GM10266 (cell line): Measurements from ENCODE around the gene SLC8A1.

Experiments
- DNase-seq: peaks from one replicate; pipeline ENCODE4 v3.0.0; 2012; ENCODE audit errors: extremely low spot score
- TF ChIP-seq, protein P1 (sequence below): IDR thresholded peaks from 2 replicates; pipeline ENCODE4 v1.5.1; 2012; ENCODE audit warnings: mild to moderate bottlenecking, low read depth; ENCODE audit not compliant: control insufficient read depth, insufficient read depth; ENCODE audit errors: missing control alignments

Gene SLC8A1

DNA sequence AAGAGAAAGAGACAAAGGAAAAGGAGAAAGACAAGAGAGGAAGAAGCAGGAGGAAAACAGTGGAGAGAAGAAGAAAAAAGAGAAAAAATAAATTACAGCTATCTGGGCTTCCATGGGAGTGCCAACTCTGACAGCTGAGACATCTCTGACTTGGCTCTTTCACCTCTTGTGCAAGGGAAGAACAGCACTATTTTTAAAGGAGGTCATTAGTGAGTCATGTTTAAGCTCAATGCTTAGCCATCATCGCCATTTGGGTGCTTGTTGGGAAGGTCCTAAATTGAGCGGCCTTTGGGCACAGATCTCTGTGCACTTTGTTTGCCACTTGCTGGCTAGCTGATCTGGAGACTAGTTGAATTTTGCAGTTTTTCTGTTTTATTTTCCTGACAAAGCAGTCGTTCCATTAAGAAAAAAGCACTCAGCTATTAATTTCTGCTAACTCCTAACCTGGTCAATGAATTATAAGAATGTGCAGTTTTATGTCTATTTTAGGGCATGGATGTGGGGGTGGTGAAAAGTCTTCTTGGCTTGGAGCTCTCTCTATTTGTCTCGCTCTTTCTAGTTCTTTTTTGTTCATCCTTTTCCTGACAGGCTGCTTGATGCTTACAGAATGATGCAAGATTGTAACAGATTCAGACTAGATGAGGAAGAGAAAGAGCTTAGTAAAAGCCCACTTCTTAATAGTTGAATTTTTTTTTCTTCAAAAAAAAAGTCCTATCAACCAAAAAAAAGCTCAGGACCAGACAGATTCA, 231.5 kb downstream of the SLC8A1 start:
- TF ChIP-seq, protein P1, sequence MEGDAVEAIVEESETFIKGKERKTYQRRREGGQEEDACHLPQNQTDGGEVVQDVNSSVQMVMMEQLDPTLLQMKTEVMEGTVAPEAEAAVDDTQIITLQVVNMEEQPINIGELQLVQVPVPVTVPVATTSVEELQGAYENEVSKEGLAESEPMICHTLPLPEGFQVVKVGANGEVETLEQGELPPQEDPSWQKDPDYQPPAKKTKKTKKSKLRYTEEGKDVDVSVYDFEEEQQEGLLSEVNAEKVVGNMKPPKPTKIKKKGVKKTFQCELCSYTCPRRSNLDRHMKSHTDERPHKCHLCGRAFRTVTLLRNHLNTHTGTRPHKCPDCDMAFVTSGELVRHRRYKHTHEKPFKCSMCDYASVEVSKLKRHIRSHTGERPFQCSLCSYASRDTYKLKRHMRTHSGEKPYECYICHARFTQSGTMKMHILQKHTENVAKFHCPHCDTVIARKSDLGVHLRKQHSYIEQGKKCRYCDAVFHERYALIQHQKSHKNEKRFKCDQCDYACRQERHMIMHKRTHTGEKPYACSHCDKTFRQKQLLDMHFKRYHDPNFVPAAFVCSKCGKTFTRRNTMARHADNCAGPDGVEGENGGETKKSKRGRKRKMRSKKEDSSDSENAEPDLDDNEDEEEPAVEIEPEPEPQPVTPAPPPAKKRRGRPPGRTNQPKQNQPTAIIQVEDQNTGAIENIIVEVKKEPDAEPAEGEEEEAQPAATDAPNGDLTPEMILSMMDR, result no peak
- no peak for DNase-seq

DNA sequence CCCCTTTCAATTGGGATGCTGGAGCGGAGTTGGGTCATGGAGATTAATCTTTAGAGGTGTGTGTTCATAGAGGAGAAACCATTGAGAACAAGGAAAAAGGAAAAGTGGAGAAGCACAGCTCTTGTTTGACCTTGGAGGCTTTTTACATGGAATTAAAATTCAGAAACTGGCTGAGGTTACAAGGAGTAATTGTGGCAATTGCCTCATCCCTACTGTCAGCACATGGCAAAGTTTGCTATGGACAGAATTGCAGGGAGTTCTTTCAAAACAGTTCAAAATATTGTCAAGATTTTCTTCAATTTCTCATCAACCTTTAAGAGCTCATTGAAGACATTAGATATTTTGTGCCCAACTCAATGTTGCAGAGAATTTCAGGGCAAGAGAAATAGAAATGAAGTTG, 232.7 kb downstream of the SLC8A1 start:
- TF ChIP-seq, protein P1, result no peak
- no peak for DNase-seq

GRCh38 chr2:40218679-40219078, 233.2 kb downstream of the SLC8A1 start:
- DNase-seq, result no peak

DNA sequence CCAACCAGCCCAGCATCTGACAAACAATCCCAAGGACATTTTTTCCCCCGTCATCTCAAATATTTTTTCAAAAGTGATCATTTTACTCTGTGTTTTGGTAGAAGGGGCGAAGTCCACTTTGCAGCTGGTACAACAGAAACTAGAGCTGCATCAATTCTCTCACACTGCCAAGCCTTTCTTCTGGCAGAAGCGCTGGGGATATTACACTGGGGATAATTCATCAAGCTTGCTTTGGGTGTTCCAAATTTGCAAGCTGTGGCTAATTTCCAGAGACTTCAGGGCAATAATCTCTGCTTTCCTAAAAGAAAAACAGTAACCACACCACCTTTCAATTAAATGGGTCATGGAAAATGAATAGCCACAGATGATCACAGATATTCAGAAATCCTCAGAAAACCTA, 238.3 kb downstream of the SLC8A1 start:
- DNase-seq, result no peak
- TF ChIP-seq, protein P1, result no peak

More at GRCh38 chr2:40218679-40219078, 233.2 kb downstream of the SLC8A1 start:
- TF ChIP-seq, protein P1, result no peak

- TF ChIP-seq, protein P1, result no peak
- DNase-seq, result no peak
These were observed 238.8 kb downstream of the SLC8A1 start for GRCh38 chr2:40213071-40213470.

DNA sequence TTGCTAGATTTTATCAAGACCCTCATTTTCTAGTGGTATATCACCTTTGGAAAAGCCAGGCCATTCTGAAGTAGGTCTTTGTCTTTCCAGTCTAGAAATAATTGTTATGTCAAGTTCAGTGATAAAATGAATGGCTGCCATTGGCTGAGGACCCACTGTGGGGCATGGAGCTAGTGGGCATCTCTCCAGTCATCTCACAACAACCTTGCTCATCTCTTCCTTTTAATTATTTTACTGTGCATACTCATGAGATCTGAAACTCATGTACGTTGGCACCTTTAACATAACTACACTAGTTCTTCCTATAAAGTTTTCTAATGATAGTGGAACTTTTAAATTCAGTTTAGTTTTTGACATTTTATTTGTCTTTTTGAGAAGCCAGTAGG, 240.9 kb downstream of the SLC8A1 start:
- no peak for DNase-seq
- TF ChIP-seq, protein P1, result no peak

DNA sequence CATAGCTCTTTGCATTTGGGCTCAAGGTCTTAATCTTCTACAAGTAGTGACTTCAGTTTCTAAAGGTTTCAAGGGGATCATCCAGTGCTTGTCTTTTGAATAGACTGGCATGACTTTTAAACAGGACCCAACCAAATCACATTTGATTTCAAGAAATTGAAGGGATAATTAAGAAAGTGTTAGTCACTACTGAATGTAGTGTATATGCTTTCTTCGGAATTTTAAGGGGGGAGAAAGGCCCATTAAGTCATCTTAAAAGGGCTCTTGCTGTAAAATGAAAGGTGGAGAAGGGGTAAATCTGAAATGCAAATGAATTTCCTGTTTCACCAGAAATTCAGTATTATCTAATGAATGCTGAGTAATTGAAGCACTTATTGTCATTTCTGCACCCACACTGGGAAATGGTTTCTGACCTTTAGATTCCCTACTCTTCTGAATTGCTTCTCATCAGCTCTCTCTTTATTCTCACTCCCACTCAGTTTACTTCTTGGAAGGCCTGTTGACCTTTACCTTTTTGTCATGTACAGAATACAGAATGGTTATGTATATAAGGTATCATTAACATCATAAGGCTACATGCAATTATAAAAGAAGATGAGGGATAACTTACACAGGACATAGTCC, 241.4 kb downstream of the SLC8A1 start:
- TF ChIP-seq, protein P1, result no peak
- no peak for DNase-seq
